DND-41 (cell line): ENCODE measurements around the gene NHLRC2.

Experiments
- ATAC-seq: fragments of 200-7000 bp; cut with Tn5 transposase; 3 replicates; pipeline ENCODE4 v1.9.1; 2021; ENCODE audit warnings: low read depth; ENCODE audit not compliant: insufficient read depth
- DNase-seq: peaks from one replicate; pipeline ENCODE4 v3.0.0-alpha.2; 2020
- H2AFZ ChIP-seq: 2 replicates; pipeline ENCODE4 v1.6.0; 2012; ENCODE audit warnings: low read depth, low read length
- H3K27ac ChIP-seq: 2 replicates; pipeline ENCODE4 v1.5.1; 2012; ENCODE audit warnings: low read length, inconsistent platforms
- H3K27me3 ChIP-seq: fragments of 200-600 bp; sonication (generic); 2 replicates; pipeline ENCODE4 v1.6.0; 2012; ENCODE audit warnings: low read length, mild to moderate bottlenecking, inconsistent platforms; ENCODE audit not compliant: insufficient read depth, poor library complexity
- H3K36me3 ChIP-seq: 2 replicates; pipeline ENCODE4 v1.5.1; 2012; ENCODE audit warnings: low read length, inconsistent platforms; ENCODE audit not compliant: insufficient read depth
- H3K4me1 ChIP-seq: 2 replicates; pipeline ENCODE4 v1.5.1; 2012; ENCODE audit warnings: mild to moderate bottlenecking, low read length; ENCODE audit not compliant: insufficient read depth
- H3K4me2 ChIP-seq: 2 replicates; pipeline ENCODE4 v1.6.0; 2012; ENCODE audit warnings: mild to moderate bottlenecking, moderate library complexity, low read length, inconsistent platforms; ENCODE audit not compliant: insufficient read depth
- H3K4me3 ChIP-seq, 2 experiments: fragments of 200-600 bp in 1 of 2; shearing (Covaris generic) in 1 of 2; 2 replicates each; pipeline ENCODE4 v1.5.1; 2012 to 2016; ENCODE audit warnings: inconsistent platforms in 2 of 2, low read length in 2 of 2, mild to moderate bottlenecking in 2 of 2, low read depth in 1 of 2, moderate library complexity in 1 of 2
- H3K79me2 ChIP-seq: 2 replicates; pipeline ENCODE4 v1.6.0; 2012; ENCODE audit warnings: low read length, inconsistent platforms; ENCODE audit not compliant: insufficient read depth
- H3K9ac ChIP-seq: 2 replicates; pipeline ENCODE4 v1.6.0; 2012; ENCODE audit warnings: low read depth, mild to moderate bottlenecking, inconsistent platforms, low read length, moderate library complexity
- H3K9me3 ChIP-seq: 2 replicates; pipeline ENCODE4 v1.5.1; 2012; ENCODE audit warnings: low read length, moderate library complexity, mild to moderate bottlenecking, inconsistent platforms; ENCODE audit not compliant: insufficient read depth, severe bottlenecking
- H4K20me1 ChIP-seq: 2 replicates; pipeline ENCODE4 v1.6.0; 2012; ENCODE audit warnings: low read length; ENCODE audit not compliant: insufficient read depth
- CTCF ChIP-seq: IDR thresholded peaks from 2 replicates; pipeline ENCODE4 v1.5.1; 2012; ENCODE audit warnings: borderline replicate concordance, low read length, moderate library complexity, mild to moderate bottlenecking; ENCODE audit not compliant: poor library complexity, severe bottlenecking; ENCODE audit errors: extremely low read depth
- EZH2 ChIP-seq: IDR thresholded peaks from 3 replicates; pipeline ENCODE4 v1.6.1; 2012; ENCODE audit warnings: borderline replicate concordance, low read depth, mild to moderate bottlenecking, moderate library complexity, low read length, inconsistent platforms; ENCODE audit not compliant: severe bottlenecking

NHLRC2 gene

GRCh38 chr10:113954409-113954808 is 99.9 kb downstream of the NHLRC2 start:
- H3K4me2 ChIP-seq: no peak overlapping the region
- no peak for DNase-seq

GRCh38 chr10:113957013-113957412 is 102.6 kb downstream of the NHLRC2 start:
- Histone ChIP-seq H3K4me1 (peaks cover 36% of the 10 kb centered on the region), H3K4me2 (no peak overlapping the region), H2AFZ (no peak overlapping the region), H3K27me3 (no peaks in the 10 kb centered on the region), H4K20me1 (peaks cover 12% of the 10 kb centered on the region; the same call in 1 of the 2 replicates), H3K4me3 (no peak overlapping the region), H3K79me2 (no peaks in the 10 kb centered on the region), H3K9ac (no peak overlapping the region), H3K36me3 (no peaks in the 10 kb centered on the region), H3K27ac (no peak overlapping the region), H3K9me3 (no peaks in the 10 kb centered on the region)
- no peak for ATAC-seq
- TF ChIP-seq CTCF (no peak), EZH2 (no peak)
- DNase-seq: no peak

More at GRCh38 chr10:113954409-113954808, 99.9 kb downstream of the NHLRC2 start:
- Histone ChIP-seq H3K9ac (no peak overlapping the region), H3K36me3 (no peaks in the 10 kb centered on the region), H3K9me3 (no peaks in the 10 kb centered on the region), H3K4me3 (no peak overlapping the region), H3K79me2 (no peaks in the 10 kb centered on the region), H3K27ac (no peak overlapping the region), H4K20me1 (no peaks in the 10 kb centered on the region), H3K4me1 (peaks cover 13% of the 10 kb centered on the region; the same call in 1 of the 2 replicates), H3K27me3 (no peaks in the 10 kb centered on the region), H2AFZ (no peak overlapping the region)
- TF ChIP-seq CTCF (no peak), EZH2 (no peak)
- no peak for ATAC-seq

- Histone ChIP-seq H3K4me1 (peaks cover 43% of the 10 kb centered on the region), H4K20me1 (peaks cover 12% of the 10 kb centered on the region; the same call in 1 of the 2 replicates), H3K9me3 (no peaks in the 10 kb centered on the region), H3K27ac (no peak overlapping the region), H3K9ac (no peak overlapping the region), H3K4me2 (no peak overlapping the region), H3K79me2 (no peaks in the 10 kb centered on the region), H2AFZ (no peak overlapping the region), H3K27me3 (no peaks in the 10 kb centered on the region), H3K36me3 (no peaks in the 10 kb centered on the region), H3K4me3 (no peak overlapping the region)
- DNase-seq: no peak
- TF ChIP-seq CTCF (no peak), EZH2 (no peak)
- ATAC-seq: no peak
Measured at GRCh38 chr10:113958631-113959382, 104.3 kb downstream of the NHLRC2 start.
